Vagina (tissue), 2 donors: ENCODE measurements around the gene LHFPL3. TPM values are rescaled to one million over a fixed set of nuclear protein-coding genes. Genes with fewer than 3 reads are reported as not detected.

Experiments
- DNase-seq, 2 donors: peaks; one replicate each; pipeline ENCODE4 v3.0.0-alpha.2; 2017; ENCODE audit errors: extremely low spot score in 2 of 2
- H3K27ac ChIP-seq: fragments of 200-600 bp; sonication (generic); one replicate; pipeline ENCODE4 v1.5.1; 2019
- H3K27me3 ChIP-seq: fragments of 200-600 bp; sonication (generic); one replicate; pipeline ENCODE4 v1.5.1; 2019
- H3K36me3 ChIP-seq, 2 donors: fragments of 200-600 bp; sonication (generic); one replicate each; pipeline ENCODE4 v1.5.1; 2017 to 2019
- H3K4me1 ChIP-seq: fragments of 200-600 bp; sonication (generic); one replicate; pipeline ENCODE4 v1.5.1; 2019
- H3K4me3 ChIP-seq, 2 donors: fragments of 200-600 bp; sonication (generic); 1 replicate in 1 of 2; 2 replicates in 1 of 2; pipeline ENCODE4 v1.5.1; 2016 to 2019
- H3K9me3 ChIP-seq: fragments of 200-600 bp; sonication (generic); one replicate; pipeline ENCODE4 v1.5.1; 2019
- POLR2A ChIP-seq, 2 donors: fragments of 450-650 bp; IDR thresholded peaks; one replicate each; pipeline ENCODE4 v1.6.1; 2017; ENCODE audit warnings: antibody characterized with exemption in 2 of 2, mild to moderate bottlenecking in 2 of 2, moderate library complexity in 2 of 2
- POLR2AphosphoS5 ChIP-seq, 2 donors: sonication (generic); formaldehyde crosslinking; IDR thresholded peaks; one replicate each; pipeline ENCODE4 v1.9.0; 2017; ENCODE audit warnings: antibody characterized with exemption in 2 of 2, mild to moderate bottlenecking in 2 of 2, low read depth in 1 of 2; ENCODE audit not compliant: insufficient read depth in 1 of 2
- intact Hi-C: fragments of 100-400 bp; cut with DNase I; formaldehyde crosslinking; loops from one replicate; pipeline ENCODE4 v1.15.1; 2023
- total RNA-seq: library from RNA; depleted of rRNA; stranded (reverse); fragments of >200 nt; gene quantifications from one replicate; pipeline ENCODE4 v1.2.3, GENCODE V29; 2016
- TF ChIP-seq, protein P1 (sequence below), 3 experiments: fragments of 450-650 bp in 2 of 3; fragments of 200-600 bp in 1 of 3; sonication (generic) in 1 of 3; IDR thresholded peaks; one replicate each; pipeline ENCODE4 v1.5.1; 2017 to 2019; ENCODE audit warnings: antibody characterized with exemption in 3 of 3, mild to moderate bottlenecking in 2 of 3, moderate library complexity in 2 of 3

LHFPL3 gene
- total RNA-seq, 1 donor from 2014 or later, result not detected

DNA sequence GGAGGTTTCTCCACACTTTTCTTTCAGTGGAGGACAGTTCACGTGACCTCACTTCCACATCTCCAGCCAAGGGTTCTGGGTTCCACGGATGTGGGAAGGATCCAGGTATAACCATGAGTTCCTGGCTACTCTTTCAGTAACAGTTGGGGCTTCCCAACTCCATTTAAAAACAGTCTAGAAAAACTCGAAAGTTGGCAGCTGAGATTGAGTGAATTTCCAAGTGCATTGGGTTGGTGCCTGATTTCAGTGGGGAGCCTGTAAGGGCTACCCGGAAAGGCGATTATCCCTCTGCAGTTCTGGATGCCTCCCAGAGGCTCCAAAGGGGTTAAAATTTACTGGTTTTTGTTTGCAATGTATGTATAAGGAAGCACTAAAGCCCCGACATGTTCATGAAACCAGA, 24.3 kb downstream of the LHFPL3 start:
- intact Hi-C loops, result no loop called here

GRCh38 chr7:104357166-104357565, 28.8 kb downstream of the LHFPL3 start:
- no peak for TF ChIP-seq POLR2A (IDR thresholded peaks at IDR 0.05)
- TF ChIP-seq, protein P1, sequence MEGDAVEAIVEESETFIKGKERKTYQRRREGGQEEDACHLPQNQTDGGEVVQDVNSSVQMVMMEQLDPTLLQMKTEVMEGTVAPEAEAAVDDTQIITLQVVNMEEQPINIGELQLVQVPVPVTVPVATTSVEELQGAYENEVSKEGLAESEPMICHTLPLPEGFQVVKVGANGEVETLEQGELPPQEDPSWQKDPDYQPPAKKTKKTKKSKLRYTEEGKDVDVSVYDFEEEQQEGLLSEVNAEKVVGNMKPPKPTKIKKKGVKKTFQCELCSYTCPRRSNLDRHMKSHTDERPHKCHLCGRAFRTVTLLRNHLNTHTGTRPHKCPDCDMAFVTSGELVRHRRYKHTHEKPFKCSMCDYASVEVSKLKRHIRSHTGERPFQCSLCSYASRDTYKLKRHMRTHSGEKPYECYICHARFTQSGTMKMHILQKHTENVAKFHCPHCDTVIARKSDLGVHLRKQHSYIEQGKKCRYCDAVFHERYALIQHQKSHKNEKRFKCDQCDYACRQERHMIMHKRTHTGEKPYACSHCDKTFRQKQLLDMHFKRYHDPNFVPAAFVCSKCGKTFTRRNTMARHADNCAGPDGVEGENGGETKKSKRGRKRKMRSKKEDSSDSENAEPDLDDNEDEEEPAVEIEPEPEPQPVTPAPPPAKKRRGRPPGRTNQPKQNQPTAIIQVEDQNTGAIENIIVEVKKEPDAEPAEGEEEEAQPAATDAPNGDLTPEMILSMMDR (IDR thresholded peaks at IDR 0.05), result no peak
- no peak for TF ChIP-seq POLR2AphosphoS5 (IDR thresholded peaks at IDR 0.05; ENCODE audit: insufficient read depth in 1 of 2, low read depth in 1 of 2)
- no peaks in the 10 kb centered on the region for H3K9me3 ChIP-seq
- H3K4me1 ChIP-seq, result no peaks in the 10 kb centered on the region
- no peak for DNase-seq
- H3K27ac ChIP-seq, result no peak overlapping the region
- no peaks in the 10 kb centered on the region for H3K27me3 ChIP-seq
- H3K36me3 ChIP-seq, result no peaks in the 10 kb centered on the region
- no peak overlapping the region for H3K4me3 ChIP-seq
- intact Hi-C loops, result no loop called here

More for the DNA sequence above, 24.3 kb downstream of the LHFPL3 start:
- Histone ChIP-seq H3K4me1 (no peaks in the 10 kb centered on the region), H3K27me3 (no peaks in the 10 kb centered on the region), H3K9me3 (no peaks in the 10 kb centered on the region), H3K27ac (no peak overlapping the region), H3K36me3 (no peaks in the 10 kb centered on the region), H3K4me3 (no peak overlapping the region)
- TF ChIP-seq POLR2A (IDR thresholded peaks at IDR 0.05) (no peak), POLR2AphosphoS5 (IDR thresholded peaks at IDR 0.05; ENCODE audit: insufficient read depth in 1 of 2, low read depth in 1 of 2) (no peak)
- TF ChIP-seq, protein P1 (IDR thresholded peaks at IDR 0.05), result no peak
- DNase-seq, result no peak

DNA sequence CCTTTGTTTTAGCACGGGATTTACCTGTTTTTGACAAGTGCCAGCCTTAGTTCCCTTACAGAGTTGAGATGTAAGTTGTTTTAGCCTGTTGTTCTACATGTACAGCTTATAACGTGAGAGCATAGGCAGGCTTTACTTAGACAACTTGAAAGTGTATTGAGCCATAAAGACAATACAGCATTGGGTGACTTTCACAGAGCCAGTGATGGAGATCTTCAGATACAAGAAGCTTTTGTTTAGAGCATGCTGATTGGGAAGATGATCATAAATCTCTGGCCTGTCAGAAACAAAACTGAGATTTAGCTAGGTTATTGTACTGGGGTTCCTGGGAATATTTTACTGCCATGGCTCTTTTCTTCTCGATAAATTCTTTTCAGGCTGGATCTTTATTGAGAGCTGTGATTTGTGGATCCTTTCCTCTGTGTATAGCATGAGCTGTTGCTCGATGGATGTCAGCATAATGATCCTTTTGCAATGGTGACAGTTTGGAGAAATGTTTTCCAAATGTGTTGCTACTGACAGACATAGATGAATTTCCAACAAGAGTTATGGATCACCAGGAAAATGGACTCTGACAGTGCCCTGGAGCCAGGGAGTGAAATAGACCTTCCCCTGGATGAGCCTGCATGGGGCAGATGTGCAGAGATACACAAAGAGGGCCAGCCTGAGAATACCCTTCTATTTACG, 30.2 kb downstream of the LHFPL3 start:
- no peak overlapping the region for H3K4me3 ChIP-seq
- H3K4me1 ChIP-seq, result no peaks in the 10 kb centered on the region
- TF ChIP-seq POLR2A (IDR thresholded peaks at IDR 0.05) (no peak), POLR2AphosphoS5 (IDR thresholded peaks at IDR 0.05; ENCODE audit: insufficient read depth in 1 of 2, low read depth in 1 of 2) (no peak)
- TF ChIP-seq, protein P1 (IDR thresholded peaks at IDR 0.05), result no peak
- intact Hi-C loops, result no loop called here
- no peaks in the 10 kb centered on the region for H3K27me3 ChIP-seq
- no peaks in the 10 kb centered on the region for H3K36me3 ChIP-seq
- no peak overlapping the region for H3K27ac ChIP-seq
- no peaks in the 10 kb centered on the region for H3K9me3 ChIP-seq
- DNase-seq, result no peak

DNA sequence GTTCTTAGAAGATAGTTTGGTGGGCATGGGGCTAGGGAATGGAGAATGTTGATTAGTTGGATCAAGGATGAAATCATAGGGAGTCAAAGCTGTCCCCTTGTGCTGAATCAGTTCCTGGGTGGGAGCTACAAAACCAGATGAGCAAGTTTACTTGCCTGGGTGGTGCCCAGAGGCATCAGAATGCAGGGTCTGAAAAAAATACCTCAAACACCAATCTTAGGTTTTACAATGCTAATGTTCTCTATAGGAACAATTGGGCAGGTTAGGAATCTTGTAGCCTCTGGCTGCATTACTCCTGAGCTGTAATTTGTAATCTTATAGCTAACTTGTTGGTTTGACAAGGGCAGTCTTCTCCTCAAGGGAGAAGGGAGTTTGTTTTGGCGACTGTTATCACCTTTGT, 34.4 kb downstream of the LHFPL3 start:
- Histone ChIP-seq H3K27ac (no peak overlapping the region), H3K4me1 (no peaks in the 10 kb centered on the region), H3K4me3 (no peak overlapping the region), H3K36me3 (no peaks in the 10 kb centered on the region), H3K27me3 (no peaks in the 10 kb centered on the region), H3K9me3 (no peaks in the 10 kb centered on the region)
- intact Hi-C loops, result no loop called here
- TF ChIP-seq POLR2AphosphoS5 (IDR thresholded peaks at IDR 0.05; ENCODE audit: insufficient read depth in 1 of 2, low read depth in 1 of 2), result no peak
- TF ChIP-seq POLR2A (IDR thresholded peaks at IDR 0.05), result no peak
- TF ChIP-seq, protein P1 (IDR thresholded peaks at IDR 0.05), result no peak
- DNase-seq, result no peak

DNA sequence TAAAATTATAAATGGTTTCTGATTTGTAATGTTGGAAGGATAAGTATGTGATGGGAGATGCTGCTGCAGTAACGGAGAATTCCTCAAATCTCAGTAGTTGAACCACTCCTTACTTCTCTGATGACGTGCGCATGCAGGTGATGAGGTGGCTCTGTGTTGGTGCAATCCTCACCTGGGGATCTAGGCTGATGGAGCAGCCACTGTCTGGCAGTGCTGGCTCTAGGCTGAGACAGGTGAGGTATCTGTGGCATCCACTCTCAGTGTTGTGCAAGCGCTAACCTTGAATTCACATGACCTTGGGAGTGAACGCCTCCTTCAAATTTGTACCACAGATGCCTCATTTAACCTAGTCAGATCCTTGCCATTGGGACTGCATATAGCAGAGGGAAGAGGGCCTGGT, 35.0 kb downstream of the LHFPL3 start:
- DNase-seq, result no peak
- H3K36me3 ChIP-seq, result no peaks in the 10 kb centered on the region
- H3K27me3 ChIP-seq, result no peaks in the 10 kb centered on the region
- intact Hi-C loops, result no loop called here
- TF ChIP-seq, protein P1 (IDR thresholded peaks at IDR 0.05), result no peak
- TF ChIP-seq POLR2A (IDR thresholded peaks at IDR 0.05), result no peak
- TF ChIP-seq POLR2AphosphoS5 (IDR thresholded peaks at IDR 0.05; ENCODE audit: insufficient read depth in 1 of 2, low read depth in 1 of 2), result no peak
- H3K9me3 ChIP-seq, result no peaks in the 10 kb centered on the region
- no peak overlapping the region for H3K4me3 ChIP-seq
- H3K4me1 ChIP-seq, result no peaks in the 10 kb centered on the region
- H3K27ac ChIP-seq, result no peak overlapping the region
